ENCODE results near the gene TIGD6.
A peak's percentile ranks its signal among the peaks of the same experiment; 100 is the strongest.

Gene TIGD6

GRCh38 chr5:150015415-150015814 lies 15.0 kb upstream of the TIGD6 start:
- no peak for DNase-seq

- DNase-seq, result no peak
Observed at GRCh38 chr5:150014456-150014855, 14.0 kb upstream of the TIGD6 start.

GRCh38 chr5:150013931-150014330 lies 13.5 kb upstream of the TIGD6 start:
- DNase-seq, result no peak

GRCh38 chr5:150009671-150010387 lies 9.4 kb upstream of the TIGD6 start:
- no peak for DNase-seq

GRCh38 chr5:150007050-150007449 lies 6.6 kb upstream of the TIGD6 start:
- no peak for DNase-seq

GRCh38 chr5:150006318-150006717 lies 5.9 kb upstream of the TIGD6 start:
- no peak for DNase-seq

GRCh38 chr5:150001660-150002486 lies 1.4 kb upstream of the TIGD6 start:
- peak; percentile 29 for DNase-seq

- peak; percentile 18 for DNase-seq
Observed at GRCh38 chr5:150000990-150001659, 671 bp upstream of the TIGD6 start.

- no peak for DNase-seq
Observed at GRCh38 chr5:149999866-150000255, 593 bp downstream of the TIGD6 start.

GRCh38 chr5:149999359-149999758 lies 1.1 kb downstream of the TIGD6 start:
- no peak for DNase-seq

GRCh38 chr5:149998281-149998680 lies 2.2 kb downstream of the TIGD6 start:
- DNase-seq, result no peak

- no peak for DNase-seq
Observed at GRCh38 chr5:149996205-149996890, 4.1 kb downstream of the TIGD6 start.

- no peak for DNase-seq
Observed at GRCh38 chr5:149995385-149996204, 4.9 kb downstream of the TIGD6 start.

- DNase-seq, result no peak
Observed at GRCh38 chr5:149993471-149993870, 7.0 kb downstream of the TIGD6 start.

- peak; percentile 81 for DNase-seq
Observed at GRCh38 chr5:149990518-149991376, 9.7 kb downstream of the TIGD6 start.

GRCh38 chr5:149988126-149988525 lies 12.3 kb downstream of the TIGD6 start:
- DNase-seq, result no peak

GRCh38 chr5:149982505-149982904 lies 17.9 kb downstream of the TIGD6 start:
- no peak for DNase-seq

- no peak for DNase-seq
Observed at GRCh38 chr5:149981206-149981605, 19.2 kb downstream of the TIGD6 start.

- DNase-seq, result no peak
Observed at GRCh38 chr5:149979896-149980295, 20.6 kb downstream of the TIGD6 start.

- no peak for DNase-seq
Observed at GRCh38 chr5:149975409-149975808, 25.0 kb downstream of the TIGD6 start.

All from NCI-H345 (cell line).